HG03064 (cell line): Measurements from ENCODE around the gene CYB561.

ENCODE experiments used
- ATAC-seq: cut with Tn5 transposase; IDR thresholded peaks from one replicate; pipeline ENCODE4 v1.9.1; 2021; ENCODE audit warnings: low read depth; ENCODE audit not compliant: unreplicated experiment

CYB561 gene

GRCh38 chr17:63419398-63419797, 26.7 kb downstream of the CYB561 start:
- ATAC-seq = no peak

- ATAC-seq = no peak
These were observed 27.6 kb downstream of the CYB561 start for GRCh38 chr17:63418540-63418939.

- no peak for ATAC-seq
These were observed 31.9 kb downstream of the CYB561 start for GRCh38 chr17:63414222-63414621.

GRCh38 chr17:63413128-63413527, 33.0 kb downstream of the CYB561 start:
- ATAC-seq = no peak

GRCh38 chr17:63412234-63412633, 33.9 kb downstream of the CYB561 start:
- no peak for ATAC-seq

- no peak for ATAC-seq
These were observed 38.3 kb downstream of the CYB561 start for GRCh38 chr17:63407741-63408330.

- ATAC-seq = peak; percentile 67
These were observed 39.3 kb downstream of the CYB561 start for GRCh38 chr17:63406689-63407330.

- no peak for ATAC-seq
These were observed 40.3 kb downstream of the CYB561 start for GRCh38 chr17:63405741-63406261.

- no peak for ATAC-seq
These were observed 41.1 kb downstream of the CYB561 start for GRCh38 chr17:63405020-63405419.

GRCh38 chr17:63402431-63403212, 43.5 kb downstream of the CYB561 start:
- ATAC-seq = no peak

GRCh38 chr17:63399856-63400255, 46.2 kb downstream of the CYB561 start:
- no peak for ATAC-seq

- no peak for ATAC-seq
These were observed 46.8 kb downstream of the CYB561 start for GRCh38 chr17:63399316-63399715.

GRCh38 chr17:63398680-63399079, 47.4 kb downstream of the CYB561 start:
- ATAC-seq = no peak

GRCh38 chr17:63395075-63395805, 50.9 kb downstream of the CYB561 start:
- ATAC-seq = no peak

GRCh38 chr17:63390090-63390489, 56.0 kb downstream of the CYB561 start:
- ATAC-seq = no peak

GRCh38 chr17:63387656-63388340, 58.3 kb downstream of the CYB561 start:
- no peak for ATAC-seq

GRCh38 chr17:63382826-63383225, 63.3 kb downstream of the CYB561 start:
- no peak for ATAC-seq
